ENCODE measurements around the gene CD226. TPM values are rescaled to one million over a fixed set of nuclear protein-coding genes. Genes with fewer than 3 reads are reported as not detected.
A peak's percentile ranks its signal among the peaks of the same experiment; 100 is the strongest.

Gene CD226
- total and polyA plus RNA-seq, 2 of the 13 experiments (the other 11 are each of a cell fraction or from before 2014, with no cell fraction given) = 0.13 to 0.77 TPM

DNA sequence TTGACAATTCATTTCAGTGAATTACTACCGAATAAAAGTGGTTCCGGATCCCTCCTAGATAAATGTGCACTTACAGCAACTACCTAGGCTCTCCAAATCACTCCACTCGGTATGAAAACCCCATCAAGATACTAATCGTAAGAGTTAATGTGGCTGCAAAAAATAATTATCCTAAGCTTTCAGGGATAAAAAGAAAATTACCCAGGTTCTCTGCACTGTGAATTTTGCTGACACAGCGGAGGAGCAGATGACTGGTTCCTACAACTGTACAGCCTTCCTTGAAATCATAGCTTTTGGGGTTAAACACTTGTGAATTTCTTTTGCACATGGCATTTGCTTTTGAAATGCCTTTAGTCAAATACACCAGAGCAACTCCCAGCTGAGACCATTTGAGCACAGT is 104.7 kb downstream of the CD226 start:
- intact Hi-C loops (cut with micrococcal nuclease; ENCODE audit: unreplicated experiment) (no loop called here), in situ Hi-C loops (cut with HindIII; ENCODE audit: extremely low pct_ligation_motif_present, low pct_unique_long_range_greater_than_20kb) (no loop called here)
- no peak for TF ChIP-seq ZNF383 (CRISPR knock-in tag; IDR thresholded peaks at IDR 0.05; ENCODE audit: borderline replicate concordance)
- no peak for TF ChIP-seq ZNF589 (CRISPR knock-in tag; conservative IDR thresholded peaks at IDR 0.05)
- peak; percentile 90 for TF ChIP-seq MAFF (IDR thresholded peaks at IDR 0.05; ENCODE audit: low read depth, low read length)
- TF ChIP-seq MAFK (conservative IDR thresholded peaks at IDR 0.05 in 1 of 2, IDR thresholded peaks at IDR 0.05 in 1 of 2; ENCODE audit: low read length in 2 of 2) = peak; percentile 86 to 95
- TF ChIP-seq ZNF101 (CRISPR knock-in tag; IDR thresholded peaks at IDR 0.05; ENCODE audit: borderline replicate concordance, low read depth) = no peak
- TF ChIP-seq JUN (CRISPR knock-in tag; IDR thresholded peaks at IDR 0.05) = no peak
- no peak for TF ChIP-seq ZBTB3 (CRISPR knock-in tag; IDR thresholded peaks at IDR 0.05; ENCODE audit: borderline replicate concordance, low read depth)
- TF ChIP-seq ZNF616 (CRISPR knock-in tag; IDR thresholded peaks at IDR 0.05; ENCODE audit: low read depth) = no peak
- 79% methylated on average over 5 of the region's 5 CpGs for WGBS (ENCODE audit: low lambda C conversion rate)
- Histone ChIP-seq H3K4me1 (ENCODE audit: insufficient read depth, low read length) (no peaks in the 10 kb centered on the region), H2AFZ (ENCODE audit: low read length) (no peak overlapping the region), H3K36me3 (replicated peaks in 1 of 2; ENCODE audit: control insufficient read depth in 1 of 2, insufficient read depth in 2 of 2, low read length in 2 of 2) (no peaks in the 10 kb centered on the region; a peak in 1 of 5 replicates), H3K4me3 (replicated peaks in 1 of 3; ENCODE audit: insufficient read depth in 1 of 3, low read depth in 2 of 3, low read length in 3 of 3) (no peak overlapping the region), H3K27ac (ENCODE audit: extremely low read length, insufficient read depth, low read length) (no peak overlapping the region), H3K79me2 (ENCODE audit: insufficient read depth, low read length) (no peaks in the 10 kb centered on the region), H4K20me1 (ENCODE audit: insufficient read depth, low read length) (no peaks in the 10 kb centered on the region), H3K27me3 (ENCODE audit: control insufficient read depth in 1 of 2, insufficient read depth in 2 of 2, low read length in 2 of 2) (0 out of 5 replicates have a peak, but pooled peaks cover 0 to 1% of the 10 kb centered on the region in 2 experiments), H3K4me2 (ENCODE audit: low read depth, low read length) (no peak overlapping the region), H3K9ac (ENCODE audit: insufficient read depth, low read depth, low read length) (no peak overlapping the region), H3K9me3 (ENCODE audit: low read length) (no peaks in the 10 kb centered on the region)
- FAIRE-seq (no peak), DNase-seq (ENCODE audit: low spot score) (no peak), ATAC-seq (no peak)
- no TSS peak for BruUV-seq (replicated peaks)
- POLR2A ChIA-PET = no interaction called here
- CTCF ChIA-PET (ENCODE audit: low intra/inter-chr PET ratio, low total read pairs) = no interaction called here

DNA sequence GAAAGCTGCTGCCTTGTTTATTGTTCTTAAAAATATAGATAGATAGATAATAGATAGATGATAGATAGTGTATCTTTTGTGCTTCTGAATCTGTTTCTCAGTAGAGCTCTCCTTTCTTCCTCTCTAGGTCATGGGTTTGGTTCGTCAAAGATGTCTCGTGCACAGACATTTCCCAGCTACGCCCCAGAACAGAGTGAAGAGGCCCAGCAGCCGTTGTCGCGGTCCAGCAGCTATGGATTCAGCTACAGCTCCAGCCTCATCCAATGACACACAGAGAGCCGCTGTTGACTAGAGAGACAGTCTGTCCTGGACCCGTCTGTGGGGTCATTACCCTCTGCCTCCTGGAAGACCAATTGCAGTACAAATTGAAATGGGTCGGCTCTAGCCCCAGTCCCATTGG is 106.6 kb downstream of the CD226 start:
- CTCF ChIA-PET (ENCODE audit: low intra/inter-chr PET ratio, low total read pairs) = no interaction called here
- Histone ChIP-seq H3K27me3 (ENCODE audit: control insufficient read depth in 1 of 2, insufficient read depth in 2 of 2, low read length in 2 of 2) (0 out of 5 replicates have a peak, but pooled peaks cover 0 to 1% of the 10 kb centered on the region in 2 experiments), H3K9me3 (ENCODE audit: low read length) (no peaks in the 10 kb centered on the region), H3K4me3 (replicated peaks in 1 of 3; ENCODE audit: insufficient read depth in 1 of 3, low read depth in 2 of 3, low read length in 3 of 3) (no peak overlapping the region), H3K9ac (ENCODE audit: insufficient read depth, low read depth, low read length) (no peak overlapping the region), H3K4me2 (ENCODE audit: low read depth, low read length) (no peak overlapping the region), H3K4me1 (ENCODE audit: insufficient read depth, low read length) (no peaks in the 10 kb centered on the region), H3K27ac (ENCODE audit: extremely low read length, insufficient read depth, low read length) (no peak overlapping the region), H2AFZ (ENCODE audit: low read length) (no peak overlapping the region), H3K36me3 (replicated peaks in 1 of 2; ENCODE audit: control insufficient read depth in 1 of 2, insufficient read depth in 2 of 2, low read length in 2 of 2) (no peaks in the 10 kb centered on the region; a peak in 1 of 5 replicates), H4K20me1 (ENCODE audit: insufficient read depth, low read length) (no peaks in the 10 kb centered on the region), H3K79me2 (ENCODE audit: insufficient read depth, low read length) (no peaks in the 10 kb centered on the region)
- intact Hi-C loops (cut with micrococcal nuclease; ENCODE audit: unreplicated experiment) = no loop called here
- POLR2A ChIA-PET = no interaction called here
- no TSS peak for BruUV-seq (replicated peaks)
- DNase-seq (ENCODE audit: low spot score) (no peak), ATAC-seq (no peak), FAIRE-seq (no peak)
- in situ Hi-C loops (cut with HindIII; ENCODE audit: extremely low pct_ligation_motif_present, low pct_unique_long_range_greater_than_20kb) = no loop called here
- 78% methylated on average over 8 of the region's 9 CpGs for WGBS (ENCODE audit: low lambda C conversion rate)
- no peak for TF ChIP-seq NFE2L1 (CRISPR knock-in tag; IDR thresholded peaks at IDR 0.05; ENCODE audit: borderline replicate concordance)
- TF ChIP-seq YEATS4 (CRISPR knock-in tag; IDR thresholded peaks at IDR 0.05; ENCODE audit: borderline replicate concordance) = no peak
- no peak for TF ChIP-seq ZNF747 (CRISPR knock-in tag; IDR thresholded peaks at IDR 0.05; ENCODE audit: borderline replicate concordance)
- TF ChIP-seq ZNF282 (IDR thresholded peaks at IDR 0.05; ENCODE audit: partially characterized antibody) = no peak
- no peak for TF ChIP-seq TBX3 (IDR thresholded peaks at IDR 0.05; ENCODE audit: borderline replicate concordance)
- TF ChIP-seq, protein P1, sequence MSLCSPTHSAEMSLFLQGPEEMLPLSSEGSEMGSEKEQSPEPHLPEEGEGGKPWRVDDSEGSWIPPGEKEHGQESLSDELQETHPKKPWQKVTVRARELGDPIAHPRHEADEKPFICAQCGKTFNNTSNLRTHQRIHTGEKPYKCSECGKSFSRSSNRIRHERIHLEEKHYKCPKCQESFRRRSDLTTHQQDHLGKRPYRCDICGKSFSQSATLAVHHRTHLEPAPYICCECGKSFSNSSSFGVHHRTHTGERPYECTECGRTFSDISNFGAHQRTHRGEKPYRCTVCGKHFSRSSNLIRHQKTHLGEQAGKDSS (CRISPR knock-in tag; IDR thresholded peaks at IDR 0.05; ENCODE audit: borderline replicate concordance, low read depth) = no peak
- TF ChIP-seq HCFC1 (IDR thresholded peaks at IDR 0.05; ENCODE audit: low read depth, low read length) = no peak
- no peak for TF ChIP-seq ZSCAN21 (CRISPR knock-in tag; IDR thresholded peaks at IDR 0.05; ENCODE audit: borderline replicate concordance)
- TF ChIP-seq, protein P2, sequence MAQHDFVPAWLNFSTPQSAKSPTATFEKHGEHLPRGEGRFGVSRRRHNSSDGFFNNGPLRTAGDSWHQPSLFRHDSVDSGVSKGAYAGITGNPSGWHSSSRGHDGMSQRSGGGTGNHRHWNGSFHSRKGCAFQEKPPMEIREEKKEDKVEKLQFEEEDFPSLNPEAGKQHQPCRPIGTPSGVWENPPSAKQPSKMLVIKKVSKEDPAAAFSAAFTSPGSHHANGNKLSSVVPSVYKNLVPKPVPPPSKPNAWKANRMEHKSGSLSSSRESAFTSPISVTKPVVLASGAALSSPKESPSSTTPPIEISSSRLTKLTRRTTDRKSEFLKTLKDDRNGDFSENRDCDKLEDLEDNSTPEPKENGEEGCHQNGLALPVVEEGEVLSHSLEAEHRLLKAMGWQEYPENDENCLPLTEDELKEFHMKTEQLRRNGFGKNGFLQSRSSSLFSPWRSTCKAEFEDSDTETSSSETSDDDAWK (CRISPR knock-in tag; IDR thresholded peaks at IDR 0.05) = no peak
